ENCODE measurements around the gene ZSWIM9. TPM values are rescaled to one million over a fixed set of nuclear protein-coding genes. Genes with fewer than 3 reads are reported as not detected.

ZSWIM9 gene
- total RNA-seq, 1 experiment from 2014 or later, result 17.4 TPM

GRCh38 chr19:48158210-48158790 lies 12.2 kb upstream of the ZSWIM9 start:
- no peak for DNase-seq
- Mint-ChIP-seq H3K27ac (ENCODE audit: unreplicated experiment) (no peak overlapping the region), H3K27me3 (ENCODE audit: unreplicated experiment) (no peaks in the 10 kb centered on the region), H3K9me3 (ENCODE audit: low read depth, unreplicated experiment) (no peaks in the 10 kb centered on the region), H3K4me1 (ENCODE audit: low read depth, unreplicated experiment) (no peaks in the 10 kb centered on the region), H3K36me3 (ENCODE audit: insufficient read depth, unreplicated experiment) (peaks cover 11% of the 10 kb centered on the region), H3K4me3 (ENCODE audit: low read depth, unreplicated experiment) (no peak overlapping the region)
- CTCF ChIA-PET, result interaction anchor here (0.5 kb wide), 1 partner anchor 1732 kb away, joined by 10 read pairs; no protein-coding TSS in a partner anchor
- intact Hi-C loops (cut with micrococcal nuclease; ENCODE audit: unreplicated experiment), result no loop called here
- no peak for TF ChIP-seq CTCF (IDR thresholded peaks at IDR 0.05; ENCODE audit: unreplicated experiment)
- no TSS peak for BruUV-seq (replicated peaks)

GRCh38 chr19:48168689-48169088 lies 1.8 kb upstream of the ZSWIM9 start:
- Mint-ChIP-seq H3K4me3 (ENCODE audit: low read depth, unreplicated experiment) (peak overlapping the region; percentile 97), H3K27me3 (ENCODE audit: unreplicated experiment) (no peaks in the 10 kb centered on the region), H3K36me3 (ENCODE audit: insufficient read depth, unreplicated experiment) (peaks cover 39% of the 10 kb centered on the region), H3K9me3 (ENCODE audit: low read depth, unreplicated experiment) (no peaks in the 10 kb centered on the region), H3K27ac (ENCODE audit: unreplicated experiment) (no peak overlapping the region), H3K4me1 (ENCODE audit: low read depth, unreplicated experiment) (peaks cover 11% of the 10 kb centered on the region)
- DNase-seq, result no peak
- CTCF ChIA-PET, result interaction anchor here (1.3 kb wide), 1 partner anchor 91 kb away, joined by 5 read pairs; no protein-coding TSS in a partner anchor
- no TSS peak for BruUV-seq (replicated peaks)
- intact Hi-C loops (cut with micrococcal nuclease; ENCODE audit: unreplicated experiment), result no loop called here
- no peak for TF ChIP-seq CTCF (IDR thresholded peaks at IDR 0.05; ENCODE audit: unreplicated experiment)

DNA sequence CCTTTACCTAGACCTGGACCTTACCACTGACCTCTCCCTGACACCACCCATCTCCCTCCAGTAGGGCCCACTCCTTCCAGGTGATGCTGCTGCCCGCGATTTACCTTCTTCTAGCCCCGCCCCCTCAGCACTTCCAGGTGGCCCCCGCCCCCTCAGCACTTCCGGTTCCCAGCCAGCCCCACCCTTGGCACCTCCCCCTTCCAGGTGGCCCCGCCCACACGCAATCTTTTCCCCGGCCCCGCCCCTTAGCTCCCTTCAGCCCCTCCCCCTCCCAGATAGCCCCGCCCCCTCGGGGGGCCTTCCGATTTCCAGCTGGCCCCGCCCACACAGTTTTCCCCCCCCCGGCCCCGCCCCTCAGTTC lies 922 bp upstream of the ZSWIM9 start:
- H3K4me3 Mint-ChIP-seq (ENCODE audit: low read depth, unreplicated experiment), result peak overlapping the region; percentile 97
- intact Hi-C loops (cut with micrococcal nuclease; ENCODE audit: unreplicated experiment), result no loop called here
- CTCF ChIA-PET, result interaction anchor here (0.6 to 1.3 kb wide), 17 partner anchors 15 to 1861 kb away, joined by 3 to 11 read pairs (median 4); partner anchors contain the start of gene CARD8
- H3K36me3 Mint-ChIP-seq (ENCODE audit: insufficient read depth, unreplicated experiment), result peaks cover 38% of the 10 kb centered on the region
- BruUV-seq (replicated peaks), result no TSS peak
- H3K4me1 Mint-ChIP-seq (ENCODE audit: low read depth, unreplicated experiment), result peaks cover 11% of the 10 kb centered on the region
- TF ChIP-seq CTCF (IDR thresholded peaks at IDR 0.05; ENCODE audit: unreplicated experiment), result no peak
- no peaks in the 10 kb centered on the region for H3K27me3 Mint-ChIP-seq (ENCODE audit: unreplicated experiment)
- no peaks in the 10 kb centered on the region for H3K9me3 Mint-ChIP-seq (ENCODE audit: low read depth, unreplicated experiment)
- peak overlapping the region; percentile 31 for H3K27ac Mint-ChIP-seq (ENCODE audit: unreplicated experiment)
- DNase-seq, result peak; percentile 95

- CTCF ChIA-PET, result interaction anchor here (0.5 to 0.6 kb wide), 2 partner anchors 42 to 438 kb away, joined by 3 to 4 read pairs; no protein-coding TSS in a partner anchor
- no TSS peak for BruUV-seq (replicated peaks)
- intact Hi-C loops (cut with micrococcal nuclease; ENCODE audit: unreplicated experiment), result no loop called here
- no peaks in the 10 kb centered on the region for H3K9me3 Mint-ChIP-seq (ENCODE audit: low read depth, unreplicated experiment)
- H3K4me3 Mint-ChIP-seq (ENCODE audit: low read depth, unreplicated experiment), result peak overlapping the region; percentile 97
- DNase-seq, result no peak
- no peak for TF ChIP-seq CTCF (IDR thresholded peaks at IDR 0.05; ENCODE audit: unreplicated experiment)
- peak overlapping the region; percentile 31 for H3K27ac Mint-ChIP-seq (ENCODE audit: unreplicated experiment)
- no peaks in the 10 kb centered on the region for H3K27me3 Mint-ChIP-seq (ENCODE audit: unreplicated experiment)
- peaks cover 11% of the 10 kb centered on the region for H3K4me1 Mint-ChIP-seq (ENCODE audit: low read depth, unreplicated experiment)
- H3K36me3 Mint-ChIP-seq (ENCODE audit: insufficient read depth, unreplicated experiment), result peaks cover 37% of the 10 kb centered on the region
Observed at GRCh38 chr19:48170817-48171347, 402 bp downstream of the ZSWIM9 start.

Data from Calu3 (cell line).